ENCODE data around the gene OR56B1.

DNA sequence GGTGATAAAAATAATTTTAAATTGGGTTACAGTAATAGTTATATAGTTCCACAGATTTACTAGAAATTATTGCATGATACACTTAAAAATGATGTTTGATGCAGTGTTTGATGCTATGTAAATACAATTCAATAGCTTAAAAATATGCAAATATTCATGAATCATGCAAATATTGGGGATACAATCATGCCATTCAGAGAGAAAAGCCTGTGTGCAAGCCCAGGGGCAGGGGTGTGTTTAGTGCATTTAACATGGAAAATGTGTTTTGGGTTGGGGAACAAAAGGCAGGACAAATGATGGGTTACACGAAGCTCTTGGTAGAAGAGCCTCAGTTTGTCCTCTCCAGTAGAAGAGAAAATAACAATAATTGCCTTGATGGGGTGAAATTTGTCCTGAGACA, 40.7 kb upstream of the OR56B1 start:
- no peak for TF ChIP-seq EZH2 (IDR thresholded peaks at IDR 0.05; ENCODE audit: borderline replicate concordance, low read length)
- TF ChIP-seq, protein P1, sequence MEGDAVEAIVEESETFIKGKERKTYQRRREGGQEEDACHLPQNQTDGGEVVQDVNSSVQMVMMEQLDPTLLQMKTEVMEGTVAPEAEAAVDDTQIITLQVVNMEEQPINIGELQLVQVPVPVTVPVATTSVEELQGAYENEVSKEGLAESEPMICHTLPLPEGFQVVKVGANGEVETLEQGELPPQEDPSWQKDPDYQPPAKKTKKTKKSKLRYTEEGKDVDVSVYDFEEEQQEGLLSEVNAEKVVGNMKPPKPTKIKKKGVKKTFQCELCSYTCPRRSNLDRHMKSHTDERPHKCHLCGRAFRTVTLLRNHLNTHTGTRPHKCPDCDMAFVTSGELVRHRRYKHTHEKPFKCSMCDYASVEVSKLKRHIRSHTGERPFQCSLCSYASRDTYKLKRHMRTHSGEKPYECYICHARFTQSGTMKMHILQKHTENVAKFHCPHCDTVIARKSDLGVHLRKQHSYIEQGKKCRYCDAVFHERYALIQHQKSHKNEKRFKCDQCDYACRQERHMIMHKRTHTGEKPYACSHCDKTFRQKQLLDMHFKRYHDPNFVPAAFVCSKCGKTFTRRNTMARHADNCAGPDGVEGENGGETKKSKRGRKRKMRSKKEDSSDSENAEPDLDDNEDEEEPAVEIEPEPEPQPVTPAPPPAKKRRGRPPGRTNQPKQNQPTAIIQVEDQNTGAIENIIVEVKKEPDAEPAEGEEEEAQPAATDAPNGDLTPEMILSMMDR (conservative IDR thresholded peaks at IDR 0.05 in 1 of 2, IDR thresholded peaks at IDR 0.05 in 1 of 2; ENCODE audit: extremely low read depth in 1 of 2, insufficient read depth in 1 of 2, low read depth in 1 of 2, low read length in 2 of 2): no peak
